Mammary epithelial cell (primary cell): Measurements from ENCODE around the gene ACBD4.

Experiments
- EZH2 ChIP-seq: IDR thresholded peaks from 2 replicates; pipeline ENCODE4 v1.6.1; 2012; ENCODE audit warnings: low read length, inconsistent platforms, borderline replicate concordance
- TF ChIP-seq, protein P1 (sequence below), 2 donors: IDR thresholded peaks in 1 of 2; conservative IDR thresholded peaks in 1 of 2; 2 replicates each; pipeline ENCODE4 v1.5.1; 2011 to 2012; ENCODE audit warnings: inconsistent platforms in 2 of 2, low read length in 2 of 2, mild to moderate bottlenecking in 2 of 2, control low read depth in 1 of 2, low read depth in 1 of 2; ENCODE audit not compliant: insufficient read depth in 1 of 2; ENCODE audit errors: extremely low read depth in 1 of 2

DNA sequence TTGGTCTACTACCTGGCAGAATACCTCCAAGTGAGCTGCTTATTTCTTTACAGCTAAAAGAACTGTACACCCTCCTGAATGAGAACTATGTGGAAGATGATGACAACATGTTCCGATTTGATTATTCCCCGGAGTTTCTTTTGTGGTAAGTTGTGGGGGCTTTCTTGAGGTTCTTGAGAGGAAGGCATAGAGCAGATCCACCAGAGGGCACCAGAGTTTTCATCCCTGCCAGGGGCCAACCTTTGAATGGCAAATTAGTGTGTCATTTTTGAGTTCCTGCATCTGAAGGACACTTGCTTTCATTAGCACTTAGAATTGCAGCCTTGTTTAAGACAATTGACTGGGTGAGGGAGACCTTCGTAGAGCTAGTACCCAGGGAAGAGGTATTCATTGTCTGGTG is 39.3 kb upstream of the ACBD4 start:
- TF ChIP-seq EZH2: no peak
- TF ChIP-seq, protein P1, sequence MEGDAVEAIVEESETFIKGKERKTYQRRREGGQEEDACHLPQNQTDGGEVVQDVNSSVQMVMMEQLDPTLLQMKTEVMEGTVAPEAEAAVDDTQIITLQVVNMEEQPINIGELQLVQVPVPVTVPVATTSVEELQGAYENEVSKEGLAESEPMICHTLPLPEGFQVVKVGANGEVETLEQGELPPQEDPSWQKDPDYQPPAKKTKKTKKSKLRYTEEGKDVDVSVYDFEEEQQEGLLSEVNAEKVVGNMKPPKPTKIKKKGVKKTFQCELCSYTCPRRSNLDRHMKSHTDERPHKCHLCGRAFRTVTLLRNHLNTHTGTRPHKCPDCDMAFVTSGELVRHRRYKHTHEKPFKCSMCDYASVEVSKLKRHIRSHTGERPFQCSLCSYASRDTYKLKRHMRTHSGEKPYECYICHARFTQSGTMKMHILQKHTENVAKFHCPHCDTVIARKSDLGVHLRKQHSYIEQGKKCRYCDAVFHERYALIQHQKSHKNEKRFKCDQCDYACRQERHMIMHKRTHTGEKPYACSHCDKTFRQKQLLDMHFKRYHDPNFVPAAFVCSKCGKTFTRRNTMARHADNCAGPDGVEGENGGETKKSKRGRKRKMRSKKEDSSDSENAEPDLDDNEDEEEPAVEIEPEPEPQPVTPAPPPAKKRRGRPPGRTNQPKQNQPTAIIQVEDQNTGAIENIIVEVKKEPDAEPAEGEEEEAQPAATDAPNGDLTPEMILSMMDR (conservative IDR thresholded peaks at IDR 0.05 in 1 of 2, IDR thresholded peaks at IDR 0.05 in 1 of 2; ENCODE audit: extremely low read depth in 1 of 2, insufficient read depth in 1 of 2, low read depth in 1 of 2, low read length in 2 of 2): peak; percentile 51 to 67
